ENCODE results near the gene GEMIN4. TPM values are rescaled to one million over a fixed set of nuclear protein-coding genes. Genes with fewer than 3 reads are reported as not detected.
A peak's percentile ranks its signal among the peaks of the same experiment; 100 is the strongest.
"Not testable (repeated sequence)": the region's sequence is repeated elsewhere in the genome, so short reads cannot be mapped to it uniquely, and the experiment has no call there.

Gene GEMIN4
- total RNA-seq, 1 donor: 8.7 TPM

- H3K27ac ChIP-seq (ENCODE audit: low read depth, low read length): no peak overlapping the region
- H3K4me1 ChIP-seq (ENCODE audit: insufficient read depth, low read length): peaks cover 9% of the 10 kb centered on the region
- H3K4me2 ChIP-seq (ENCODE audit: insufficient read depth, low read length): no peak overlapping the region
- no peak overlapping the region for H2AFZ ChIP-seq (ENCODE audit: low read length)
- no peak for TF ChIP-seq CTCF (IDR thresholded peaks at IDR 0.05; ENCODE audit: extremely low read depth, low read depth, low read length)
- no peaks in the 10 kb centered on the region for H3K27me3 ChIP-seq (ENCODE audit: insufficient read depth, low read length)
- peaks cover 11% of the 10 kb centered on the region for H4K20me1 ChIP-seq (ENCODE audit: insufficient read depth, low read length)
- H3K79me2 ChIP-seq (ENCODE audit: insufficient read depth, low read length): peaks cover 26% of the 10 kb centered on the region
- H3K36me3 ChIP-seq (ENCODE audit: insufficient read depth, low read length): peaks cover 40% of the 10 kb centered on the region
- no peak for DNase-seq (ENCODE audit: insufficient read length, low spot score, missing footprints)
- no peaks in the 10 kb centered on the region for H3K9me3 ChIP-seq (ENCODE audit: low read depth, low read length)
- H3K4me3 ChIP-seq (ENCODE audit: insufficient read depth, low read length): no peak overlapping the region
Observed at GRCh38 chr17:788551-788950, 36.5 kb upstream of the GEMIN4 start.

- H3K36me3 ChIP-seq (ENCODE audit: insufficient read depth, low read length): peaks cover 39% of the 10 kb centered on the region
- peaks cover 12% of the 10 kb centered on the region for H4K20me1 ChIP-seq (ENCODE audit: insufficient read depth, low read length)
- H3K79me2 ChIP-seq (ENCODE audit: insufficient read depth, low read length): peaks cover 34% of the 10 kb centered on the region
- H3K27ac ChIP-seq (ENCODE audit: low read depth, low read length): no peak overlapping the region
- DNase-seq (ENCODE audit: insufficient read length, low spot score, missing footprints): no peak
- peaks cover 14% of the 10 kb centered on the region for H3K4me1 ChIP-seq (ENCODE audit: insufficient read depth, low read length)
- no peak overlapping the region for H3K4me2 ChIP-seq (ENCODE audit: insufficient read depth, low read length)
- no peaks in the 10 kb centered on the region for H3K9me3 ChIP-seq (ENCODE audit: low read depth, low read length)
- TF ChIP-seq CTCF (IDR thresholded peaks at IDR 0.05; ENCODE audit: extremely low read depth, low read depth, low read length): no peak
- no peaks in the 10 kb centered on the region for H3K27me3 ChIP-seq (ENCODE audit: insufficient read depth, low read length)
- no peak overlapping the region for H3K4me3 ChIP-seq (ENCODE audit: insufficient read depth, low read length)
- no peak overlapping the region for H2AFZ ChIP-seq (ENCODE audit: low read length)
Observed at GRCh38 chr17:787641-788221, 35.7 kb upstream of the GEMIN4 start.

GRCh38 chr17:785901-786300, 33.8 kb upstream of the GEMIN4 start:
- Histone ChIP-seq H3K4me1 (ENCODE audit: insufficient read depth, low read length) (peaks cover 22% of the 10 kb centered on the region), H3K36me3 (ENCODE audit: insufficient read depth, low read length) (peaks cover 21% of the 10 kb centered on the region), H3K79me2 (ENCODE audit: insufficient read depth, low read length) (peaks cover 53% of the 10 kb centered on the region)
- not testable (repeated sequence) for H3K4me2 ChIP-seq (ENCODE audit: insufficient read depth, low read length); DNase-seq (ENCODE audit: insufficient read length, low spot score, missing footprints); H4K20me1 ChIP-seq (ENCODE audit: insufficient read depth, low read length); H3K27ac ChIP-seq (ENCODE audit: low read depth, low read length); H3K9me3 ChIP-seq (ENCODE audit: low read depth, low read length); H2AFZ ChIP-seq (ENCODE audit: low read length); H3K27me3 ChIP-seq (ENCODE audit: insufficient read depth, low read length); H3K4me3 ChIP-seq (ENCODE audit: insufficient read depth, low read length)

GRCh38 chr17:784143-784542, 32.1 kb upstream of the GEMIN4 start:
- no peak for TF ChIP-seq CTCF (IDR thresholded peaks at IDR 0.05; ENCODE audit: extremely low read depth, low read depth, low read length)
- no peaks in the 10 kb centered on the region for H3K27me3 ChIP-seq (ENCODE audit: insufficient read depth, low read length)
- peaks cover 66% of the 10 kb centered on the region for H3K79me2 ChIP-seq (ENCODE audit: insufficient read depth, low read length)
- H3K4me3 ChIP-seq (ENCODE audit: insufficient read depth, low read length): no peak overlapping the region
- H3K9me3 ChIP-seq (ENCODE audit: low read depth, low read length): no peaks in the 10 kb centered on the region
- peaks cover 22% of the 10 kb centered on the region for H3K4me1 ChIP-seq (ENCODE audit: insufficient read depth, low read length)
- no peak overlapping the region for H3K27ac ChIP-seq (ENCODE audit: low read depth, low read length)
- H2AFZ ChIP-seq (ENCODE audit: low read length): no peak overlapping the region
- peaks cover 9% of the 10 kb centered on the region for H4K20me1 ChIP-seq (ENCODE audit: insufficient read depth, low read length)
- H3K4me2 ChIP-seq (ENCODE audit: insufficient read depth, low read length): peak overlapping the region; percentile 30
- no peak for DNase-seq (ENCODE audit: insufficient read length, low spot score, missing footprints)
- H3K36me3 ChIP-seq (ENCODE audit: insufficient read depth, low read length): peaks cover 21% of the 10 kb centered on the region

All from osteoblast (primary cell).